8988T (cell line): ENCODE results near the gene TFEB.

Experiments used
- DNase-seq: peaks from one replicate; pipeline ENCODE4 v3.0.0; 2011

Gene TFEB

DNA sequence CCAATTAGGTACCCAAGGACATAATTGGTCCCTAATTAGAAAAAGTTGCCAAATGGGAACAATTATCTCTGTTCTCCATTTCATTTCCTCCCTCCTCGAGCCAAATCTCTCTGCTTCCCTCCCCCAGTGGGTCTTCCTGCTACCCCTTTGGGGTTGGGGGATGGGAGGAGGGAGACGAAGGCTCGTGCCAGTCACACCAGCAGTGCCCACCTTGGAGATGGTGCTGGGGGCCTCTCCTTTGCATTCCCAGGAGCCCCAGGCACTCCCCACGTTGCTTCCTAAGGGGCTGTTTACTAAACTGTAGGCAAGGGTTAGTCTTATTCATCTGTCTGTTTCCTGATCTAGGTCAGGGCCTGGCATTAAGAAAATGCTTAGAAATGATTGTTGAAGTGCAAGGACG is 64.0 kb downstream of the TFEB start:
- DNase-seq, result no peak

DNA sequence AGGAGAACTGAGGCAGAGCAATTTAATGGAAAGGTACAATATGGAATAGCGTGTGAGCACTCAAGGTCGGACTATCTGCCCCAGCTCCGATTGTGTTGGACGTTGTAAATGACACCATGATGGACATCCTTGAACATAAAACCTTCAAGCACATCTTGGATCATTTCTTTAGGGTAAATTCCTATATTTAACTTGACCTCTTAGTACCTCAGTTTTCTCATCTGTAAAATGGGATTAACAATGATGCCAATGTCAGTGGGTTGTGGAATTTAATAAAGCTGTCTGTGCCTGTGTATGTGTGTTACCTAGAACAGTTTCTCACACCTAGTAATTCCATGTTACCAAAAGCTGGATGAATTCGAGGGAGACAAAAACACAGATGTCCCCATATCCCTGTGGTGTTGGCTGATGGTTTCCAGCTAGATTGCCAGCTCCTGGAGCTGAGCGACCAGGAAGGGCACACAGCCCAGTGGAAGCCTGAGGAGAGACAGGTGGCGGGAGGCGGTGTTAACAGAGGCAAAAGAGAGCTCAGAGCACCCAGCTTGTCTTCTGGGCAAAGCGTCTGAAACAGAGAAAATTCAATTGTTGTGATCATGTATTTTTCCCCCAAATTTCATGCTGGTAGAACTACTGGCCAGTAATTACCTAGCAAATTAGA is 64.6 kb downstream of the TFEB start:
- no peak for DNase-seq

DNA sequence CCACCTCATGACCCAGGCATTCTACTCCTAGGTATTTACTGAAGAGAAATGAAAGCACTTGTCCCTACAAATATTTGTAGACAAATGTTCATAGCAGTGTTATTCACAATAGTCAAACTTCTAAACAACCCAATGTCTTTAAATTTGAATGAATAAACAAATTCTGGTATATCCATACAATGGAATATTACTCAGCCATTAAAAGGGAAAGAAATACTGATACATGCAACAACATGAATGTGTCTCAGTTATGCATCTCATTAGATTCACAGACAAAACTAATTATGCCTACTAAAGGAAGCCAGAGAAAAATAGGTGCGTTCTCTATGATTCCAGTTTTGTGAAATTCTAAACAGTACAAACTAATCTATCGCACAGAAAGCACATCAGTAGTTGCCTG is 66.4 kb downstream of the TFEB start:
- DNase-seq, result no peak

DNA sequence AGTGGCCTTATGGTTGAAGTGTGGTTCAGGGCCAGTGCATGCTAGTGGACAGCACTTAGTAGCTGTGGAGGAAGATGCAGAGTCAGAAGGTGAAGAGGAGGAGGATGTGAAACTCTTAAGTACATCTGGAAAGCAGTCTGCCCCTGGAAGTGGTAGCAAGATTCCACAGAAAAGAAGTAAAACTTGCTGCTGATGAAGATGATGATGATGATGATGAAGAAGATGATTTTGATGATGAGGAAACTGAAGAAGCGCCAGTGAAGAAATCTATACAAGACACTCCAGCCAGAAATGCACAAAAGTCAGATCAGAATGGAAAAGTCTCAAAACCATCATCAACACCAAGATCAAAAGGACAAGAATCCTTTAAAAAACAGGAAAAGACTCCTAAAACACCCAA is 68.2 kb downstream of the TFEB start:
- no peak for DNase-seq

- DNase-seq, result no peak
Observed at GRCh38 chr6:41664271-41664670, 71.1 kb downstream of the TFEB start.

DNA sequence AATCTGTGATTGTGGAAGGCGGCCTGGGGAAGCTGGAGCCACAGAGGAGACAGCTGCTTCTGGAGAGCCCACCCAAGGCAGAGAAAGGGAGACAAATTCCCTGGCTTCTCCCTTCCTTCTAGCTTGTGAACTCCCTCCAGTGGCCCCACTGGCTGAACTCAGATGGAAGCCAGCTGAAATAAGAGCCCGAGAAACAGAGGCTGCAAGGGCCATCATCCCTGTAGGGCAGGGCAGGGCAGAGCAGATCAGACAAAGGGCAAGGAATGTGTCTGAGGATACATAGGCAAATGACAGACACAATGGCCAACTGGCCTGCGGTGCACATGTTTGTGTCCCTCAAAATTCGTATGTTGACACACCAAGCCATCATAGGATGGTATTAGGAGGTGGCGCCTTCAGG is 71.8 kb downstream of the TFEB start:
- DNase-seq, result no peak

DNA sequence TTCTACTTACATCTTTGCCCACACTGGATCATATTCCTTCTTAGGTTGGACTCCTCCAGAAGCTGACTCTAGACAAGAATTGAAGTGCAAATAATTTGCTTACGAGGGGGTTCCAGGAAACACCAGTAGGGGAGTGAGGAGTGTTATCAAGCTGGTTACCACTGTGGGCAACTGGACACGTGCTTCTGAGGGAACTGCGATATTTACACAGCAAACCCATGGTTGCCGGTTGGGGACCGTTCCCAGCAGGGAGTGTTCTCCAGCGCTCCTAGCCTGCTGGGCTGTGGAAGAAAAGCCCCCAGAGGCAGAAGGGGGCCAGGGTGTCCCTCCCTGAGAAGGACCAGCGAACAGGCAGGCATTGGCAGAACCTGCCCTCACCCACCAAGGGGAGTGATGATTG is 75.5 kb downstream of the TFEB start:
- no peak for DNase-seq

- no peak for DNase-seq
Observed at GRCh38 chr6:41658636-41659035, 76.8 kb downstream of the TFEB start.

GRCh38 chr6:41657131-41658094 is 78.0 kb downstream of the TFEB start:
- no peak for DNase-seq

DNA sequence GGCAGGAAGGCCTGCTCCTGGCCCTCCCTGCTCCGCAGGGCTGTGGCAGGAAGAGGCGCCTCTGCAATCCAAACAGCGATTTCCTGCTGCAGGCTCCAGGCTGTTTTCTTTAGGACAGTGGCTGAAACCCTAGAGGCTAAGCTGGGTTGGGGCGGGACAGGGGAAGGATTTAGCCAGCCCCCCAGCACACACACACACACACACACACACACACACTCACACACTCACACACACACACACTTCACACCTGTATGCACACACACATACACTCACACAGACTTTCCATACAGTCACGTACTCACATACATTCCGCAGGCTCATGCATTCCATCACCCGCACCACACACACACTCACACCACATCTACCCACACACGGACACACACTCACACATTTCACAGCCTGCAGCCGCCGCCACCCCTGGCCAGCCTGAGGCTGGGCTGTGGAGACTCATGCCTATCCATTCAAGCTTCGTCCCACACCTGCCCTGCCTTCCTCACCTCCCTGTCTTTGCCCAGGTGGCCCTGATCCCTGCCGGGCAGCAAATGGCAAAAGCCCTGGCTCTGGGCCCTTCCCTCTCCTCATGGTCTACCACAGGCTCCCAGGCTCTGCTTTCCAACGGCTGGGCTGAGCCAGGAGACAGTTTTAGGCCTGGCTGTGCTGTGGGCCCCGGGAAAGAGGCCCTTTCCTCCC is 79.3 kb downstream of the TFEB start:
- no peak for DNase-seq

- no peak for DNase-seq
Observed at GRCh38 chr6:41655646-41656001, 79.8 kb downstream of the TFEB start.

DNA sequence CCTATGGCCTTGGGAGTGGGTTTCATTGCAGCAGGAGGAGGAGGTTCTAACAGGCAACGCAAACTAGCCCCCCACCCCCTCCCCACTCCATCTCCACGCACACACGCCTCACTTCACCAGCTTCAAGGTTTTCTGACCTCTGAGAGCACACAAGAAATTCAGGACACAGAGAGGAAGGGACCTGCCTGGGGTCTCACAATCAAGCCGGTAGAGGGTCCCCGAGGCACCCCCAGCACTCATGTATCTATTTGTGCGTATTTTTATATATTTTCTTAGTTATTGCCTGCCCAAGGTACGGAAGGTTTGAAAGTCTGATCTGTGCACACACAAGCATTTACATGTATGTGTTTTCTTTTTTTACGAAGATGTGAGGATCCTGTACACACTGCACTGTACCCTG is 80.2 kb downstream of the TFEB start:
- DNase-seq, result no peak

- DNase-seq, result no peak
Observed at GRCh38 chr6:41654698-41655151, 80.7 kb downstream of the TFEB start.

DNA sequence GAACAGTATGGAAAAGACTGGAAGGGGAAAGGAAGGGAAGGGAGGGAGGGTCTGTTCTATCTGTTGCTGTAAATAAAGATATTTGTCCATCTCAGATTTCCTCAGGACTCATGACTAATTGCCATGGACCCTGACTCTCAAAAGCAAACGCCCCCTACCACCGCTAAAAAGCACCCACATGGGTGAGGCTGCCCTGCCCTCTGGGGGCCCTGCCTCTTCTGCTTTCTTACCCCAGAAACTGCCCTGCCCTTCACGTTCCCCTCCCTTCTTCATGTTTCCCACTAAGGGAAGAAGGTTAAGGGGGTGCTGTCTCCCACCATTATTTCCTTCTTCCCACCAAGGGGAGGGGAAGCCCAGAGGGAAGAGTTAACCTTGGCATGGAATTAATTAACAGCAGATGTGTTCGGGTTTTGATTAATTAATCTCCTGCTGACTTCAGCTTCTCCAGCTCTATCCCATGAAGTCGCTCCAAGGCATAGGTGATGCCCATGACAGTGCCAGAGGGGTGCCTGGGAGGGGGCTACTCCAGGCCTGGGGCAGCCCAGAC is 81.2 kb downstream of the TFEB start:
- no peak for DNase-seq

- no peak for DNase-seq
Observed at GRCh38 chr6:41653691-41654090, 81.7 kb downstream of the TFEB start.

- no peak for DNase-seq
Observed at GRCh38 chr6:41652866-41653652, 82.3 kb downstream of the TFEB start.

DNA sequence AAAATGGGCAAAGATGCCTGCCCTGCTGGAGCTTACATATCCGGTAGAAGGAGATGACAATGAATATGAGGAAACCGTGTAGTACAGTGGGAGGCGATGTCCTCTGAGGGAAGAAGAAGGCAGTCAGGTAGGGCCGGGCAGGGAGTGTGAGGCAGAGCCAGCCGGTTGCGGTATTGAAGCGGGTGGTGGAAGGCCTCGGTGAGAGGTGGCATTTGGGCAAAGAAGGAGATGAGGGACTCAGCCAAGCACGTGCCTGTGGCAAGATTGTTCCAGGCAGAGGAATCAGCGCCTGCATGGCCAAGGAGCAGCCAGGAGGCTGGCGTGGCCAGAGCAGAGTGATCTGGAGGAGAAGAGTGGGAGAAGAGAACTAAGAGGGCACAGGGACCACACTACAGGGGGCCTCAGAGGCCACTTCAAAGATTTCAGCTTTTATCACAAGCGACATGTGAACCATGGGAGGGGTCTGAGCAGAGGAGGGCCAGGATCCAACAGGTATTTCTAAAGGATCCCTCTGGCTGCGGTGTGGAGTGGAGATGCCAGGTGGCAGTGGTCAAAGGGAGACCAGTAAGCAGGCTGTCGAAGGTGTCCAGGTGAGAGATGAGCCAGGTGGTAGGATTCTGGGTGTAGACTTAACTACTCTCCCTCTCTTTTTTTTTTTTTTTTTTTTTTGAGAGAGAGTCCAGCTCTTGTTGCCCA is 83.3 kb downstream of the TFEB start:
- DNase-seq, result no peak

DNA sequence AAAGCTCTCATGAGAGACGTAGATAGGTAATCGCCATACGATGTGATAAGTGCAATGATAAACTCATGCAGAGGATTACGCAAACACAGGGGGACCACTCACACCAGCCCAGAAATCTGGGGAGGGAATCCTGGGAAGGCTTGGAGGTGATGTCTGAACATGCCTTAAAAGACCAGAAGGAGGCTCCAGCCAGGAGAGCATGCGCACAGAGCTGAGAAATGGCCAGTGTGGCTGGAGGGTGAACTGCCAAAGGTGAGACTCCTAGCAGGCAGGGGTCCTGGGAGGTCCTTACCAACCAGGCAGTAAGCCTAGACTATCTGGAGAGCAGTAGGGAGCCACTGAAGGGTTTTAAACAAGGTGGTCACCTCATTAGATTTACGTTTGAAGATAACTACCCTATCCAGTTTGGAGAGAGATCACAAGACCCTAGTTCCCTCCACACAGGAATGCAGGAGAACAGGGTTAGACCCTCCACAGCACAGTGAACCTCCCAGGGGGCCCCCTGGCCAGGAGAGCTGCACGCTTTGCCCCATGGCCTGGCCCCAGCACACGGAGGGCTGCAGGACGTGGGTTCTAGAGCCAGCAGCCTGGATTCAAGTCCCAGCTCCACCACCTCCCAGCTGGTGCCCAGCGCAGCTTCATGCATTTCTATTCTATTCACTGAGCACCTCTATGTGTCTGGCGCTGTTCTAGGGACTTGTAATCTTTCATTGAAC is 84.0 kb downstream of the TFEB start:
- DNase-seq, result no peak

- DNase-seq, result no peak
Observed at GRCh38 chr6:41650120-41650519, 85.3 kb downstream of the TFEB start.

DNA sequence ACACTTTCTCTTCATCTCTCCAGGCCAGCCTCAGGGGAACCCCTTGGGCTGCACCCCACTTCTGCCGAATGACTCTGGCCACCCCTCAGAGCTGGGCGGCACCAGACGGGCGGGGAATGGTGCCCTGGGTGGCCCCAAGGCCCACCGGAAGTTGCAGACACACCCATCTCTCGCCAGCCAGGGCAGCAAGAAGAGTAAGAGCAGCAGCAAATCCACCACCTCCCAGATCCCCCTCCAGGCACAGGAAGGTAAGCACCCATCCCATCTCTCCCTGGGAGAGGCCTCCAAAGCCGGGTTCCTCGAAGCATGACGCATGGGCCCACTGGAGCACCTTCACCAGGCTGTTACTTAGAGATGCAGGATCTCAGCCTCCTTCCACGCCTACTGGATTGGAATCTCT is 85.8 kb downstream of the TFEB start:
- DNase-seq, result no peak

- DNase-seq, result no peak
Observed at GRCh38 chr6:41648921-41649320, 86.5 kb downstream of the TFEB start.
